Rectal smooth muscle tissue (tissue), 1 donor: ENCODE results near the gene SPEN.
A peak's percentile ranks its signal among the peaks of the same experiment; 100 is the strongest.

Source experiments
- H3K27ac ChIP-seq: one replicate; pipeline ENCODE4 v1.7.0; 2013; ENCODE audit warnings: low read depth, low read length, inconsistent platforms
- H3K27me3 ChIP-seq: one replicate; pipeline ENCODE4 v1.7.0; 2013; ENCODE audit warnings: low read length; ENCODE audit not compliant: control insufficient read depth, insufficient read depth
- H3K36me3 ChIP-seq: one replicate; pipeline ENCODE4 v1.7.0; 2013; ENCODE audit warnings: low read length; ENCODE audit not compliant: control insufficient read depth, insufficient read depth
- H3K4me1 ChIP-seq: one replicate; pipeline ENCODE4 v1.7.0; 2013; ENCODE audit warnings: low read length; ENCODE audit not compliant: control insufficient read depth, insufficient read depth
- H3K4me3 ChIP-seq: one replicate; pipeline ENCODE4 v1.7.0; 2013; ENCODE audit warnings: low read length
- H3K9ac ChIP-seq: one replicate; pipeline ENCODE4 v1.7.0; 2013; ENCODE audit warnings: low read length

The SPEN gene

DNA sequence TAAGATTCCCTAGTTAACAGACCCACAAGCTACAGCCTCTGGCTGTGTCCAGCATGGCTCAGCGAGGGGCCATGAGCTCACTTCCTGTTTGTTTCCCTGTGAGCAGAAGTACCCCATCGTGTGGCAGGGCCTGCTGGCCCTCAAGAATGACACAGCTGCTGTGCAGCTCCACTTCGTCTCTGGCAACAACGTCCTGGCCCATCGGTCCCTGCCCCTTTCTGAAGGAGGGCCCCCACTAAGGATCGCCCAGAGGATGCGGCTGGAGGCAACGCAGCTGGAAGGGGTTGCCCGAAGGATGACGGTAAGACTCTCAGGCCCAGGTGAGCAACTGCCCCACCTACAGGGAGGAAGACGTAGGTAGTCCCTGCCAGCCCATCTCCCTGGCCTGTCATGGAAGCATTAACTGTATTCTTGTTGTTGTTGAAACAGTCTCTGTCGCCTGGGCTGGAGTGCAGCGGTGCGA, 90.2 kb downstream of the SPEN start:
- no peak overlapping the region for H3K4me3 ChIP-seq
- H3K9ac ChIP-seq = no peak overlapping the region
- no peaks in the 10 kb centered on the region for H3K27me3 ChIP-seq
- H3K4me1 ChIP-seq = no peaks in the 10 kb centered on the region
- H3K27ac ChIP-seq = no peak overlapping the region
- peaks cover 56% of the 10 kb centered on the region for H3K36me3 ChIP-seq

DNA sequence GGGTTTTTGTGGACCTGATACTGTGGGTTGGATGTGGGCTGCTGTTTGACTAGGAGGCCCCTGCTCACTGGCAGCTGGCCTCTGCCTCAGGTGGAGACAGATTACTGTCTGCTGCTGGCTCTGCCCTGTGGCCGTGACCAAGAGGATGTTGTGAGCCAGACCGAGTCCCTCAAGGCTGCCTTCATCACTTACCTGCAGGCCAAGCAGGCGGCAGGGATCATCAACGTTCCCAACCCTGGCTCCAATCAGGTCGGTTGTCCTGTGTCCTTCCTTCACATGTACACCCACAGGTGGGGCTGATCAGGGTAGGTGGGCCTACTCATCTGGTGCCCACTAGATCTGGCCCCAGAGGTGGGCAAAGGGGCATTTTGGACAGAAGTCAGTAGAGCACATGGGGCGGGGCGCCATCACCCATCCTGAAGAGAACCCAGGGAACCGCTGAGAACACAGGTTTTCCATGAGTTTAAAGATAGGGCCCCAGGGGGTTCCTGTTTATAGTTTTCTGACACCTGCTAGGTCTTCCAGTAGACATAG, 91.2 kb downstream of the SPEN start:
- Histone ChIP-seq H3K4me3 (no peak overlapping the region), H3K27ac (no peak overlapping the region), H3K27me3 (no peaks in the 10 kb centered on the region), H3K36me3 (peaks cover 55% of the 10 kb centered on the region), H3K4me1 (no peaks in the 10 kb centered on the region), H3K9ac (no peak overlapping the region)

DNA sequence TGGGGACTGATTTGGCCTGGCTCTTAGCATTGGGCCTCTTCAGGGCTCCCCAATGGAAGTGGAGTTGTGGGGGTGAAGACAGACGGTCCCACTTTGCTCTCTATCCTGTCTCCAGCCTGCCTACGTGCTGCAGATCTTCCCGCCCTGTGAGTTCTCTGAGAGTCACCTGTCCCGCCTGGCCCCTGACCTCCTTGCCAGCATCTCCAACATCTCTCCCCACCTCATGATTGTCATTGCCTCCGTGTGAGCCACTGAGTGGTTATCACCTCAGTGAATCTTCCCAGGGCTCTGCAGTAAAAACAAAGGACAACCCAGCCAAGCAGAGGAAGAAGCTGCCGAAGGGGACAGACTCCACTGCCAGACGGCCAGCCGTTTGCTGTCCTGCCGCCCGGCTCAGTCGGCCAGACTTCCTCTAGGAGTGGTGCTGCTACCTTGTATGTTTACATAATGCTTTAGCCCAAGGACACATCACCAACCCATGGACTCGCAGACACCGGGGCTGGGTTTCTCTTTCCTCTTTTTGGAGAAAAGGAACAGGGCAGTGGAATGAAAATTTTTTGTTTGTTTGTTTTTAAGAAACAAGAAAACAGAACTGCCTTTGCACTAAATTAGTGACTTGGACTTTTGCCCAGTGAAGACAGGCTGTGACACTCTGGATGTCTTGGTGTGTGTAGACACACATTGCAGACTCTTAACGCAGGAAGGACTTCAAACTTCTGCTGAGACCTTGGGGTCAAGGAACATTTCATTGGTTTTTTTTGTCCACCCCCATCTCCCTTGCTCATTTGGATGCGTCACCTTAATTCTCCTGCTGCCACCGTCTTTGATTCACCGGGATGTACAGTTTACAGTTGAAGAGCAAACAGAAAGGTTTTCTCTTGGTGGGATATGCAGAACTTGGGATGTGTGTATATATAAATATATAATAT, 91.9 kb downstream of the SPEN start:
- peaks cover 55% of the 10 kb centered on the region for H3K36me3 ChIP-seq
- H3K9ac ChIP-seq = no peak overlapping the region
- H3K27me3 ChIP-seq = no peaks in the 10 kb centered on the region
- no peak overlapping the region for H3K4me3 ChIP-seq
- no peaks in the 10 kb centered on the region for H3K4me1 ChIP-seq
- H3K27ac ChIP-seq = peak overlapping the region; percentile 53

DNA sequence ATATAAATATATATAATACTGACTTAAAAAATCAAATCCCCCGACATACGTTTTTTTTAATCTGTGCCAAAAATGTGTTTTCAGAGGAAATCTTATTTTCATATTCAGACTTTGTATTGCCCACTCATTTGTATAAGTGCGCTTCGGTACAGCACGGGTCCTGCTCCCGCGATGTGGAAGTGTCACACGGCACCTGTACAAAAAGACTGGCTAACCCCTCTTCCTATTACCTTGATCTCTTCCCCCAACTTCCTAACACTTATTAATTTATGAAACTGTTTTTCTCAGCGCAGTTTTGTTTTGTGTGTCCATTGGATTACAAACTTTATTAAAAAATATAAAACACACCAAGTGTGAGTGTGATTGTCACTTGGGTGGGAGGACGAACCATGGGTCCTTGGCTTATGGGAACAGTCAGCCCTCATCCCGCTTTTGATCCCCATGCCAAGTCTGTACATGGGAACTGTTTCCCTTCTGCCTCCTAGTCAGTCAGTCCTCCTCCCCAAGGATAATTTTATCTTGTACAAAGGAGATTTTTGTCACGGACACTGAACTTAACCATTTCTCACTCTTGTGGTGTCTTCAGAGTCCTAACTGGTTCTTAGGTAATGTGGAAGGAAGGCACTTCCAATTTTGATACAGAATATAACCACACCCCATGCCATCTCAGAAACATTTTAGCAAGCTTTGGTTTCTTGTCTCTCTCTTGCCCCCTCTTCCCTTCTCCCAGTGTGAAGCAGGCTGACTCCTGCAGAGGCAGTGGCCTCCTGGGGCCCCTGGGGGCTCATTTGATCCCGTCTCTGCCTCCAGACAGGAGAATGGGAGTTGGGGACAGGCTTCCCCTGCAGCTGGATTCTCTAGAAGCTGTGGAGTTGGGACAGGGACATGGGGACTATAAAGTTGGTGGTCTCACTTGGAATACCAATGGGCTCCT, 92.9 kb downstream of the SPEN start:
- no peak overlapping the region for H3K9ac ChIP-seq
- H3K27ac ChIP-seq = no peak overlapping the region
- no peaks in the 10 kb centered on the region for H3K4me1 ChIP-seq
- H3K27me3 ChIP-seq = no peaks in the 10 kb centered on the region
- H3K4me3 ChIP-seq = no peak overlapping the region
- H3K36me3 ChIP-seq = peaks cover 56% of the 10 kb centered on the region

DNA sequence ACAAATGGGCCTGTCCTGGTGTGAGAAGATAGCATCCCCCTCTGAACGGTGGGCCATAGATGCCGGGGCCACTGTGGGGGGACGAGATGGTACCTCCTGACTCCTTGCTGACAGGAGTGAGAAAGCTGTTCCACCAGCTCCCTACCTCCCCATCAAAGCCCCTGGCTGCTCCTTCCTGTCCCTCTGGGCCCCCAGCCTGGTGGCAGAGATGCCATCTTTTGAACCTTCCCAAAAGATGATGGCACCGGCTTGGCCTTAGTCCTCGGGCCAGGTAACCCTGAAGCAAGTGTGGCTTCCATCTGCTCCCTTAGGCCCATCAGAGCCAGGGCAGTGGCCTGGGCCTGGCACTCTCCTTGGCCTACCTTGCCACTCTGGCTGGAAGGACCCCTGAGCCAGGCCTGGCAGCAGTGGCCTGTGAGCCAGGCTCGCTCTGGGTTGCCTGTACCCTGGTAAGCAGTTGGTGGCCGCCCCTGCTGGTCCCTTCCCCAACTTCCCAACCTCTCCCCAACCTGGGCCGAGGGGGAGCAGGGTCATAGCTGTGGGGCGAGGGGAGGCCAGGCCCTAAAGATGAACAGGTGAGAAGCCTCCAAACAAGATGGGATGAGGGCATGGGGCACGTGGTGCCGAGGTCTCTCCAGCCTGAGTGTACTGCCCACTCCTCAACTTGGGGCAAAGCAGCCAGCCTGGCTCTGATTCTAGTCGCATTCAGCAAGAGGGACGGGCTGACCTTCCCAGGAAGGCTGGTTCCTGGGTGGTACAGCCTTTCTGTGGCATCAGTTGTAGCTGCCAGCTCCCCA, 93.7 kb downstream of the SPEN start:
- peaks cover 62% of the 10 kb centered on the region for H3K36me3 ChIP-seq
- no peak overlapping the region for H3K9ac ChIP-seq
- no peak overlapping the region for H3K4me3 ChIP-seq
- no peaks in the 10 kb centered on the region for H3K4me1 ChIP-seq
- H3K27ac ChIP-seq = no peak overlapping the region
- no peaks in the 10 kb centered on the region for H3K27me3 ChIP-seq

DNA sequence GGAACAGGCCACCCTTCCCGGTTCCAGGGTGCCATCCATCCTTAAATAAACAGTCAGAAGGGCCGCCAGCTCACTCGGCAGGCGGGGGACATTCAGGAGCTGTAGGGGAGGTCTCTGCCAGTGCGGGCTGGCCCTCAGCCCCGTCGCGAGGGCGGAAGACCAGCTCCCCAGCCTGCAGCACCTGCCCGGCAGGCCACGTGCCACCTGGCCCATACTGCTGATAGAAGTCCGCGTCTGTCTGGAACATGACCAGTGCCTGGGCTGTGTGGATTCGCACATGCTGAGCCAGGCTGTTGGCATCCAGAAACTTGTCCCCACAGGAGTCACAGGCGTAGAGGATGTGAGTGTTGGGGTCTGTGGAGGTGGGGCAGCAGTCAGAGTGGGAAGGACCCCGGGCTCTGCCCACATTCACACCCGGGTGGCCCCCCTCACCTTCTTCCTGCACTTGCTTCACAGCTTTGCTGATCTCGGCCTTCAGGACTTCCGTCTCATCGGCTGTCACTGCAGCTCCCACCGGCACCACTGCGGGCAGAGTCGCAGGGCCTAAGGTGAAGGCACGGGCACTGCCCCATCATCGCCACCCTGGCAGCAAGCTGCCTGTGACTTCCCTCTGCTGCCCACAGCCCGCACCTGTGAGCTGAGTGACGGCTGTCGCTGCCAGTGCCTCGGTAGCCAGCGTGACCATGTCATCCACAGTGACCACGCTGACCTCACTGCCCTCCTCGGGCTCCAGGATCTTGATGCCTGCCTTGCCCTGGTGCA, 94.6 kb downstream of the SPEN start:
- no peaks in the 10 kb centered on the region for H3K27me3 ChIP-seq
- no peak overlapping the region for H3K4me3 ChIP-seq
- H3K36me3 ChIP-seq = peaks cover 68% of the 10 kb centered on the region
- no peak overlapping the region for H3K27ac ChIP-seq
- H3K4me1 ChIP-seq = no peaks in the 10 kb centered on the region
- no peak overlapping the region for H3K9ac ChIP-seq

DNA sequence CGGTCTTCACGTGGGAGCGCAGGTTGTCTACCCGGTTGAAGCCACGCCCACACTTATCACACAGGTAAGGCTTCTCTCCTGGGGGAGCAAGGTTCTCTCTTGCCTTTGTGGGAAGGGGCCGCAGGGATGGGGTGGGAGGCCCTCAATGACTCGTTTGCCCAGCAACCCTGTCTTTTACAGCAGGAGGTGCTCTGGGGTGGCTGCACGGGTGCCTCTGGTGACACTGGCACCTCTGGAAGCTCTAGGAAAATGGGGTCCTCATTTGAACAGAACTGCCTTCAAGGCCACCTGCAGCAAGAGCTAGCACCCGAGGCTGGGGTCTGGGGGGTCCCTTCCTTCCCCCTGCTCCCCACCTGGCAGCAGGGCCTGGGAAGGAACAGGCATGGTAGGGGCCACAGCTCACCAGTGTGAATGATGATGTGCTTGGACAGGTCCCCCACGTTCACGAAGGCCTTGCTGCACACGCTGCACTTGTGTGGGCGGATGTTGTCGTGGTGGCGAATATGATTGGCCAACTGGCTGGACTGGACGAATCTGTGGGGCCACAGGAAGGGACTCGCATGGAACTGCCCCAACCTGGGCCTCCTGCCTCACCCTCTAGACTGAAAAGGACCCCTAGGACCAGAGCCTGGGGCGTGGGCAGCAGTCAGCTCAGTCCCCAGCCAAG, 95.3 kb downstream of the SPEN start:
- H3K4me3 ChIP-seq = no peak overlapping the region
- no peaks in the 10 kb centered on the region for H3K4me1 ChIP-seq
- H3K27me3 ChIP-seq = no peaks in the 10 kb centered on the region
- peaks cover 66% of the 10 kb centered on the region for H3K36me3 ChIP-seq
- H3K9ac ChIP-seq = no peak overlapping the region
- H3K27ac ChIP-seq = no peak overlapping the region

DNA sequence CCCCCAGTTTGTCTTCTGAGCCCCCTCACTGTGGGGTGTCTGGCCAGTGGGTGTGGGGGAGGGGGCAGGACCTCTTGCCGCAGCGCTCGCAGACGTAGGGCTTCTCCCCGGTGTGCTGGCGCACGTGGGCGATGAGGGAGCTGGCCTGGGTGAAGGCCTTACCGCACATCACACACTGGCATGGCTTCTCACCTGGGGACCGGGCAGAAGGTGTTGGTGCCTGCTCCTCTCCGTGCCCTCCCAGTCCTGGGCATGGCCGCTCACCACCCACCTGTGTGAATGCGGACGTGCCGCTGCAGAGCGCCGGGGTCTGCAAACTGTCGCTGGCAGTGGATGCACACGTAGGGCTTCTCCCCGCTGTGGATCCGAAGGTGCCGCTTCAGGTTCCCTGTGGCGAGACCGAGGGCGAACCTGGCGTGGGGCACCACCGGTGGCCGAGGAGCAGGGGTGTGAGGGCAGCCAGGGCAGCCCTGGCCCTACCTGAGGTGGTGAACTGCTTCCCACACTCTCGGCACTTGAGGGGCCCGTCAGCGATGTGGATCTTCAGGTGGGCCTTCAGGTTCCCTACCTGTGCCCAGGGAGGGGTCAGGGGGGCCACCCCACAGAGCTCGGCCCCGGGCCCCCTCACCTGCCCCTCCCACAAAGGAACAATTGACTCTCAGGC, 96.0 kb downstream of the SPEN start:
- Histone ChIP-seq H3K9ac (no peak overlapping the region), H3K36me3 (peaks cover 64% of the 10 kb centered on the region), H3K27ac (no peak overlapping the region), H3K4me3 (no peak overlapping the region), H3K27me3 (no peaks in the 10 kb centered on the region), H3K4me1 (no peaks in the 10 kb centered on the region)

DNA sequence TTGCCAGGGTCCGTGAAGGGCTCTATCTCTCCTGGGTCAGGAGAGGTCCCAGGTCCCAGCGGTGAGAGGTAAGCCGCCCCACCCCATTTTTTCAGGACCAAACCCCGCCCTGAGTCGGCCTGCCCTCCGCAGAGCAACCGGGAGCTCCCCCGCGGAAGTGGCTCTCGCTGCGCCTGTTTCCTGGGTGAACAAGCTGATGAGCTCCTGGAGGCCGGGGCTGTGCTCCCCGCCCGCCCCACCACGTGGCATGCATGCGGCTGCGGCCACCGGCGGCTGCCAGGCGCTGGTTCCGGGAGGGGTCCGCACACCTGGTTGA, 96.4 kb downstream of the SPEN start:
- Histone ChIP-seq H3K4me3 (no peak overlapping the region), H3K4me1 (peaks cover 3% of the 10 kb centered on the region), H3K27ac (no peak overlapping the region), H3K9ac (no peak overlapping the region), H3K27me3 (no peaks in the 10 kb centered on the region), H3K36me3 (peaks cover 64% of the 10 kb centered on the region)

DNA sequence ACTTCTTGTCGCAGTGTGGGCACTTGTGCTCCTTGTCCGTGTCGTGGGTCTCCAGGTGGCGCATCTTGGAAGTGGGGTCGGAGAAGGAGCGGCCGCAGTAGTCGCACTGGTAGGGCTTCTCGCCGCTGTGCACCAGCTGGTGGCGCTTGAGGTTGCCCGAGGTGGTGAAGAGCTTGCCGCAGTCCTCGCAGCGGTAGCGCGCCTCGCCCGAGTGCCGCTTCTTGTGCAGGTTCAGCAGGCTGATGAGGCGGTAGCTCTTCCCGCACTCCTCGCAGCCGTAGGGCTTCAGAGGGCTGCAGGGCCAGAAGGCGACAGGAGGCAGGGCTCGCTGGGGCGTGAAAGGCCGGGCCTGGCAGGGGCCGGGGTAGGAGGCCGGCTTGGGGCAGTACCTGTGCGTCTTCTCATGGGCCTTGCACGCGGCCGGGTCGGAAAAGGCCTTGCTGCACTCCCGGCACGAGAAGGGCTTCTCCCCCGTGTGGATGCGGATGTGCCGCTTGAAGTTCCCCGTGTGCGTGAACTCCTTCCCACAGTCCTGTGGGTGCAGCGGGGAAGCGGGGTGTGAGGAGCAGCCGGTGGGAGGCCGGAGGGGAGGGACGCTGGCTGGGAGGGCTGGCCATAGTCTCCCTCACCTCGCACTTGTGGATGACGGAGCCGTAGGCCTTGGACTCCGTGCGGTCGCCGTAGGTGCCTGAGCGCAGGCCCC, 97.0 kb downstream of the SPEN start:
- peaks cover 8% of the 10 kb centered on the region for H3K4me1 ChIP-seq
- H3K36me3 ChIP-seq = peaks cover 64% of the 10 kb centered on the region
- no peaks in the 10 kb centered on the region for H3K27me3 ChIP-seq
- no peak overlapping the region for H3K27ac ChIP-seq
- H3K9ac ChIP-seq = no peak overlapping the region
- H3K4me3 ChIP-seq = no peak overlapping the region
